HepG2 (cell line): ENCODE results near the gene NECTIN2. TPM values are rescaled to one million over a fixed set of nuclear protein-coding genes. Genes with fewer than 3 reads are reported as not detected.
A peak's percentile ranks its signal among the peaks of the same experiment; 100 is the strongest.

ENCODE experiments used
- CENPBD1 ChIP-seq: sonication (generic); formaldehyde crosslinking; IDR thresholded peaks from 2 replicates; pipeline ENCODE4 v1.8.0; 2022; ENCODE audit warnings: missing genetic modification reagents, low read depth, mild to moderate bottlenecking, borderline replicate concordance
- EEA1 ChIP-seq: sonication (generic); formaldehyde crosslinking; IDR thresholded peaks from 2 replicates; pipeline ENCODE4 v1.5.1; 2020; ENCODE audit warnings: mild to moderate bottlenecking, missing genetic modification reagents, borderline replicate concordance
- TOE1 ChIP-seq: sonication (generic); formaldehyde crosslinking; IDR thresholded peaks from 2 replicates; pipeline ENCODE4 v1.4.0; 2020; ENCODE audit warnings: mild to moderate bottlenecking, missing genetic modification reagents
- ZNF609 ChIP-seq: sonication (generic); formaldehyde crosslinking; IDR thresholded peaks from 2 replicates; pipeline ENCODE4 v1.4.0; 2020; ENCODE audit warnings: mild to moderate bottlenecking, missing genetic modification reagents, borderline replicate concordance
- ZNF644 ChIP-seq: IDR thresholded peaks from 2 replicates; pipeline ENCODE4 v1.6.1; 2016; ENCODE audit warnings: low read depth
- ZNF687 ChIP-seq: sonication (generic); formaldehyde crosslinking; IDR thresholded peaks from 2 replicates; pipeline ENCODE4 v1.5.1; 2020; ENCODE audit warnings: mild to moderate bottlenecking, missing genetic modification reagents, moderate library complexity
- polyA plus RNA-seq, 8 experiments: library from polyadenylated mRNA; depleted of rRNA in 3 of 8; stranded (reverse) in 7 of 8; unstranded in 1 of 8; fragments of >200 nt; fragmentation: Illumina TruSeq in 4 of 8; extraction: Trizol in 4 of 8; gene quantifications; 2 replicates each; pipeline versions ENCODE4 v1.2.1 to v1.2.3, GENCODE V29; 2011 to 2016; ENCODE audit warnings: low read depth in 4 of 8, missing spikeins in 1 of 8, mixed read lengths in 1 of 8; ENCODE audit not compliant: insufficient read depth in 1 of 8
- total RNA-seq, 5 experiments: library from RNA; depleted of rRNA; stranded (reverse); fragments of >200 nt; fragmentation: Illumina TruSeq; extraction: Trizol; gene quantifications; 2 replicates each; pipeline ENCODE4 v1.2.3, GENCODE V29; 2016; ENCODE audit warnings: low read depth in 1 of 5
- TF ChIP-seq, protein P1 (sequence below): sonication (generic); formaldehyde crosslinking; IDR thresholded peaks from one replicate; pipeline ENCODE4 v1.5.1; 2020; ENCODE audit warnings: mild to moderate bottlenecking, missing genetic modification reagents; ENCODE audit errors: not compliant biosample characterization

NECTIN2 gene
- total and polyA plus RNA-seq, 2 of the 13 experiments (the other 11 are each of a cell fraction or from before 2014, with no cell fraction given): 75.4 to 114 TPM

GRCh38 chr19:44845612-44846454 is at the start of gene NECTIN2 (continued):
- TF ChIP-seq, protein P1, sequence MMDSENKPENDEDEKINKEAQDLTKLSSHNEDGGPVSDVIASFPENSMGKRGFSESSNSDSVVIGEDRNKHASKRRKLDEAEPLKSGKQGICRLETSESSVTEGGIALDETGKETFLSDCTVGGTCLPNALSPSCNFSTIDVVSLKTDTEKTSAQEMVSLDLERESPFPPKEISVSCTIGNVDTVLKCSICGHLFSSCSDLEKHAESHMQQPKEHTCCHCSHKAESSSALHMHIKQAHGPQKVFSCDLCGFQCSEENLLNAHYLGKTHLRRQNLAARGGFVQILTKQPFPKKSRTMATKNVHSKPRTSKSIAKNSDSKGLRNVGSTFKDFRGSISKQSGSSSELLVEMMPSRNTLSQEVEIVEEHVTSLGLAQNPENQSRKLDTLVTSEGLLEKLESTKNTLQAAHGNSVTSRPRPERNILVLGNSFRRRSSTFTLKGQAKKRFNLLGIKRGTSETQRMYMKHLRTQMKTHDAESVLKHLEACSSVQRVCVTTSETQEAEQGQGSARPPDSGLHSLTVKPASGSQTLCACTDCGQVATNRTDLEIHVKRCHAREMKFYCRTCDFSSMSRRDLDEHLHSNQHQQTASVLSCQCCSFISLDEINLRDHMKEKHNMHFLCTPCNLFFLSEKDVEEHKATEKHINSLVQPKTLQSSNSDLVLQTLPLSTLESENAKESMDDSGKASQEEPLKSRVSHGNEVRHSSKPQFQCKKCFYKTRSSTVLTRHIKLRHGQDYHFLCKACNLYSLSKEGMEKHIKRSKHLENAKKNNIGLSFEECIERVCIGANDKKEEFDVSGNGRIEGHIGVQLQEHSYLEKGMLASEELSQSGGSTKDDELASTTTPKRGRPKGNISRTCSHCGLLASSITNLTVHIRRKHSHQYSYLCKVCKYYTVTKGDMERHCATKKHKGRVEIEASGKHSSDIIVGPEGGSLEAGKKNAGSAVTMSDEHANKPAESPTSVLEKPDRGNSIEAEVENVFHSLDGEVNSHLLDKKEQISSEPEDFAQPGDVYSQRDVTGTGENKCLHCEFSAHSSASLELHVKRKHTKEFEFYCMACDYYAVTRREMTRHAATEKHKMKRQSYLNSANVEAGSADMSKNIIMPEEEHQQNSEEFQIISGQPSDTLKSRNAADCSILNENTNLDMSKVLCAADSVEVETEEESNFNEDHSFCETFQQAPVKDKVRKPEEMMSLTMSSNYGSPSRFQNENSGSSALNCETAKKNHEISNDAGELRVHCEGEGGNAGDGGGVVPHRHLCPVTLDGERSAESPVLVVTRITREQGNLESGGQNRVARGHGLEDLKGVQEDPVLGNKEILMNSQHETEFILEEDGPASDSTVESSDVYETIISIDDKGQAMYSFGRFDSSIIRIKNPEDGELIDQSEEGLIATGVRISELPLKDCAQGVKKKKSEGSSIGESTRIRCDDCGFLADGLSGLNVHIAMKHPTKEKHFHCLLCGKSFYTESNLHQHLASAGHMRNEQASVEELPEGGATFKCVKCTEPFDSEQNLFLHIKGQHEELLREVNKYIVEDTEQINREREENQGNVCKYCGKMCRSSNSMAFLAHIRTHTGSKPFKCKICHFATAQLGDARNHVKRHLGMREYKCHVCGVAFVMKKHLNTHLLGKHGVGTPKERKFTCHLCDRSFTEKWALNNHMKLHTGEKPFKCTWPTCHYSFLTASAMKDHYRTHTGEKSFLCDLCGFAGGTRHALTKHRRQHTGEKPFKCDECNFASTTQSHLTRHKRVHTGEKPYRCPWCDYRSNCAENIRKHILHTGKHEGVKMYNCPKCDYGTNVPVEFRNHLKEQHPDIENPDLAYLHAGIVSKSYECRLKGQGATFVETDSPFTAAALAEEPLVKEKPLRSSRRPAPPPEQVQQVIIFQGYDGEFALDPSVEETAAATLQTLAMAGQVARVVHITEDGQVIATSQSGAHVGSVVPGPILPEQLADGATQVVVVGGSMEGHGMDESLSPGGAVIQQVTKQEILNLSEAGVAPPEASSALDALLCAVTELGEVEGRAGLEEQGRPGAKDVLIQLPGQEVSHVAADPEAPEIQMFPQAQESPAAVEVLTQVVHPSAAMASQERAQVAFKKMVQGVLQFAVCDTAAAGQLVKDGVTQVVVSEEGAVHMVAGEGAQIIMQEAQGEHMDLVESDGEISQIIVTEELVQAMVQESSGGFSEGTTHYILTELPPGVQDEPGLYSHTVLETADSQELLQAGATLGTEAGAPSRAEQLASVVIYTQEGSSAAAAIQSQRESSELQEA (CRISPR knock-in tag): no peak
- TF ChIP-seq ZNF644 (CRISPR knock-in tag): no peak
- no peak; the same call in 1 of the 2 replicates for TF ChIP-seq EEA1 (CRISPR knock-in tag)
- TF ChIP-seq CENPBD1 (CRISPR knock-in tag): no peak
- 0 out of 2 replicates have a peak, but pooled peaks have one; percentile 16 for TF ChIP-seq ZNF609 (CRISPR knock-in tag)
- no peak for TF ChIP-seq TOE1 (CRISPR knock-in tag)
- TF ChIP-seq ZNF687 (CRISPR knock-in tag): peak; percentile 76
